Mesenchymal stem cell (in vitro differentiated cells and primary cell): ENCODE data around the gene CD274.
"Not testable (repeated sequence)": the region's sequence is repeated elsewhere in the genome, so short reads cannot be mapped to it uniquely, and the experiment has no call there.

Experiments
- DNase-seq: peaks from one replicate; pipeline ENCODE4 v3.0.0-alpha.2; 2013
- H2AFZ ChIP-seq: one replicate; pipeline ENCODE4 v1.6.1; 2013; ENCODE audit warnings: low read depth, mild to moderate bottlenecking, control low read depth, inconsistent platforms, low read length, moderate library complexity
- H2AK5ac ChIP-seq: 2 replicates; pipeline ENCODE4 v1.6.1; 2013; ENCODE audit warnings: low read length, moderate library complexity, mild to moderate bottlenecking, inconsistent platforms; ENCODE audit not compliant: severe bottlenecking
- H2BK120ac ChIP-seq: one replicate; pipeline ENCODE4 v1.6.1; 2013; ENCODE audit warnings: low read depth, mild to moderate bottlenecking, inconsistent platforms, low read length, moderate library complexity
- H2BK12ac ChIP-seq, 2 experiments: one replicate each; pipeline ENCODE4 v1.6.1; 2013; ENCODE audit warnings: inconsistent platforms in 2 of 2, low read length in 2 of 2, mild to moderate bottlenecking in 2 of 2, moderate library complexity in 2 of 2, control low read depth in 1 of 2
- H2BK15ac ChIP-seq: one replicate; pipeline ENCODE4 v1.6.1; 2013; ENCODE audit warnings: mild to moderate bottlenecking, low read depth, inconsistent platforms; ENCODE audit not compliant: poor library complexity, severe bottlenecking
- H2BK5ac ChIP-seq: 2 replicates; pipeline ENCODE4 v1.6.1; 2013; ENCODE audit warnings: low read depth, mild to moderate bottlenecking, low read length, control low read depth, inconsistent platforms; ENCODE audit not compliant: poor library complexity, severe bottlenecking
- H3K14ac ChIP-seq, 2 experiments: one replicate each; pipeline ENCODE4 v1.6.1; 2013; ENCODE audit warnings: inconsistent platforms in 2 of 2, low read length in 2 of 2, control low read depth in 1 of 2, mild to moderate bottlenecking in 1 of 2, moderate library complexity in 1 of 2
- H3K18ac ChIP-seq, 2 experiments: one replicate each; pipeline ENCODE4 v1.6.1; 2013; ENCODE audit warnings: inconsistent platforms in 2 of 2, low read length in 2 of 2, control low read depth in 1 of 2, low read depth in 1 of 2, mild to moderate bottlenecking in 1 of 2
- H3K23ac ChIP-seq, 2 experiments: one replicate each; pipeline ENCODE4 v1.6.1; 2013; ENCODE audit warnings: inconsistent platforms in 2 of 2, low read length in 2 of 2, mild to moderate bottlenecking in 2 of 2, moderate library complexity in 2 of 2, control low read depth in 1 of 2
- H3K27ac ChIP-seq: 2 replicates; pipeline ENCODE4 v1.5.1; 2013; ENCODE audit warnings: mild to moderate bottlenecking, moderate library complexity, low read length, control low read depth, inconsistent platforms; ENCODE audit not compliant: poor library complexity, severe bottlenecking
- H3K27me3 ChIP-seq, 2 experiments: 2 replicates each; pipeline versions ENCODE4 v1.6.1 to v1.7.0; 2013; ENCODE audit warnings: low read length in 2 of 2, mild to moderate bottlenecking in 2 of 2, moderate library complexity in 2 of 2, control low read depth in 1 of 2, inconsistent platforms in 1 of 2; ENCODE audit not compliant: control insufficient read depth in 1 of 2, insufficient read depth in 1 of 2
- H3K36me3 ChIP-seq, 2 experiments: 2 replicates each; pipeline versions ENCODE4 v1.6.1 to v1.7.0; 2013; ENCODE audit warnings: low read length in 2 of 2, control low read depth in 1 of 2, inconsistent platforms in 1 of 2, low read depth in 1 of 2, mild to moderate bottlenecking in 1 of 2; ENCODE audit not compliant: insufficient read depth in 2 of 2, control insufficient read depth in 1 of 2
- H3K4ac ChIP-seq, 2 experiments: one replicate each; pipeline ENCODE4 v1.6.1; 2013; ENCODE audit warnings: inconsistent platforms in 2 of 2, low read length in 2 of 2, mild to moderate bottlenecking in 2 of 2, moderate library complexity in 2 of 2, control low read depth in 1 of 2, low read depth in 1 of 2
- H3K4me1 ChIP-seq: 2 replicates; pipeline ENCODE4 v1.6.1; 2013; ENCODE audit warnings: low read depth, low read length, control low read depth; ENCODE audit not compliant: control insufficient read depth, insufficient read depth
- H3K4me2 ChIP-seq: 2 replicates; pipeline ENCODE4 v1.6.1; 2013; ENCODE audit warnings: low read length, mild to moderate bottlenecking, inconsistent platforms; ENCODE audit not compliant: poor library complexity, severe bottlenecking
- H3K4me3 ChIP-seq, 2 experiments: 2 replicates each; pipeline versions ENCODE4 v1.5.1 to v1.7.0; 2013; ENCODE audit warnings: low read length in 2 of 2, mild to moderate bottlenecking in 2 of 2, control low read depth in 1 of 2, low read depth in 1 of 2; ENCODE audit not compliant: insufficient read depth in 1 of 2
- H3K79me1 ChIP-seq: replicated peaks from 2 replicates; pipeline ENCODE4 v1.6.1; 2013; ENCODE audit warnings: mild to moderate bottlenecking, control low read depth, low read length, inconsistent platforms; ENCODE audit not compliant: poor library complexity, severe bottlenecking
- H3K9ac ChIP-seq: 2 replicates; pipeline ENCODE4 v1.7.0; 2013; ENCODE audit warnings: mild to moderate bottlenecking, low read length, moderate library complexity
- H3K9me3 ChIP-seq: 2 replicates; pipeline ENCODE4 v1.7.0; 2013; ENCODE audit warnings: mild to moderate bottlenecking, low read length; ENCODE audit not compliant: control insufficient read depth
- H4K8ac ChIP-seq: one replicate; pipeline ENCODE4 v1.6.1; 2013; ENCODE audit warnings: inconsistent platforms, mild to moderate bottlenecking, low read length, moderate library complexity
- H4K91ac ChIP-seq: one replicate; pipeline ENCODE4 v1.6.1; 2013; ENCODE audit warnings: mild to moderate bottlenecking, low read length, inconsistent platforms
- WGBS: methylation state at CpG from one replicate; pipeline ENCODE4 v1.1.7; 2013; ENCODE audit warnings: mixed read lengths; 5-methylcytosine and 5-hydroxymethylcytosine counted together

CD274 gene

DNA sequence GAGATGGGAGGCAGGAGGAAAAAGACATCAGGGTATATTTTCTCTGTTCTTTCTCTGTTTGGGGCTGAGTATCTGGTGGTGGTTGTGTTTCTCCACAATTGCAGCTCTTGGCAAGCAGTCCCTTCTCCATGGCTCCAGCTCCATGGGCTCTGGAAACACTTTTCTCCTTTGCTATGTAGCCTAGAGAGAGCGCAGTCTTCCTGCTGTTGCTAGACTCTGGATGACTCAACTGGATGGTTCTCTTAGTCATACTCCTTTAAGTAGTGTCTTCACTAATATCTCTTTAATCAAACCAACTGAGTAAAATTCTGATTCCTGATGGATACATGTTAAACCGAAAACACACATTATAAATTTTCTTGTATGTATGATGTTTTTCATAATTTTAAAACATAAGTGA is 9.3 kb upstream of the CD274 start:
- no peak overlapping the region for H2BK12ac ChIP-seq
- peaks cover 0 to 4% of the 10 kb centered on the region in 2 experiments for H3K36me3 ChIP-seq
- no peak overlapping the region for H4K91ac ChIP-seq
- no peak overlapping the region for H3K23ac ChIP-seq
- H3K4me3 ChIP-seq = no peak overlapping the region
- no peak overlapping the region for H3K9ac ChIP-seq
- no peak overlapping the region for H2BK5ac ChIP-seq
- H4K8ac ChIP-seq = no peak overlapping the region
- no peaks in the 10 kb centered on the region for H3K27me3 ChIP-seq
- peak overlapping the region in 1 of 2 experiments; percentile 16 for H3K18ac ChIP-seq
- H2AK5ac ChIP-seq = no peak overlapping the region
- H3K27ac ChIP-seq = no peak overlapping the region
- H3K9me3 ChIP-seq = no peaks in the 10 kb centered on the region
- H3K4me2 ChIP-seq = no peak overlapping the region
- peaks cover 2% of the 10 kb centered on the region for H3K4me1 ChIP-seq
- H3K4ac ChIP-seq = no peak overlapping the region
- no peak overlapping the region for H3K14ac ChIP-seq
- H3K79me1 ChIP-seq = peaks cover 5% of the 10 kb centered on the region
- no peak overlapping the region for H2BK15ac ChIP-seq
- no peak overlapping the region for H2BK120ac ChIP-seq
- no CpG with 5 or more reads among the region's 2 CpGs for WGBS
- peak; percentile 74 for DNase-seq
- H2AFZ ChIP-seq = no peak overlapping the region

- Histone ChIP-seq H3K4me2 (no peak overlapping the region), H4K91ac (no peak overlapping the region), H4K8ac (no peak overlapping the region), H3K14ac (no peak overlapping the region), H3K18ac (no peak overlapping the region), H3K27me3 (no peaks in the 10 kb centered on the region), H2BK12ac (no peak overlapping the region), H3K27ac (no peak overlapping the region), H3K23ac (no peak overlapping the region), H2AK5ac (no peak overlapping the region), H3K4me3 (no peak overlapping the region), H2BK120ac (no peak overlapping the region), H3K79me1 (no peaks in the 10 kb centered on the region), H2BK15ac (no peak overlapping the region), H3K36me3 (no peaks in the 10 kb centered on the region), H2AFZ (no peak overlapping the region), H2BK5ac (no peak overlapping the region), H3K4ac (no peak overlapping the region), H3K4me1 (peaks cover 4% of the 10 kb centered on the region), H3K9ac (no peak overlapping the region), H3K9me3 (no peaks in the 10 kb centered on the region)
- peak; percentile 66 for DNase-seq
- 100% methylated on average over 1 of the region's 2 CpGs for WGBS
These were observed 7.8 kb upstream of the CD274 start for GRCh38 chr9:5442400-5443011.

DNA sequence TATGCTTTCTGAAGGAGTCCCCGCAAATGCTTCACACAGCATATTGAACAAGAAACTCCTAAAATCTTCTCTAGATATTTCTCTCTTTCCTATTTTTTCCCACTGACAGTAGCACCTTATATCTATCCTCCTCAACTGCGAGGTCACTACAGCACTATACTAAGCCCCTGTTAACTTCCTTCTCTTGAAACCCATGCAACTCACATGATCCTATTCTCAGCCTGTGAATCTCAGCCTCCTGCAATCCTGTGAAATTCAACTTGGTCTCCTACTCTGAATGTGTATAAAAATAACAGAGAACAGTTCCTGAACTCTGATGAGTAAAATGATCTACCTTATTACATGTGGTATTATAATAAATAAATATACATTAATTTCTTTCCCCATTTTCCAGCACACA is 6.5 kb upstream of the CD274 start:
- Histone ChIP-seq H3K4ac (no peak overlapping the region), H2BK5ac (no peak overlapping the region), H3K36me3 (no peaks in the 10 kb centered on the region), H4K91ac (no peak overlapping the region), H3K23ac (no peak overlapping the region), H3K27ac (no peak overlapping the region), H3K27me3 (no peaks in the 10 kb centered on the region), H4K8ac (no peak overlapping the region), H3K9ac (no peak overlapping the region), H3K4me2 (no peak overlapping the region), H2BK120ac (no peak overlapping the region), H2AFZ (no peak overlapping the region), H2BK15ac (no peak overlapping the region), H3K18ac (no peak overlapping the region), H2AK5ac (no peak overlapping the region), H3K79me1 (no peaks in the 10 kb centered on the region), H3K9me3 (no peaks in the 10 kb centered on the region), H3K14ac (no peak overlapping the region), H2BK12ac (no peak overlapping the region), H3K4me3 (no peak overlapping the region), H3K4me1 (peaks cover 2% of the 10 kb centered on the region)
- WGBS = 92% methylated on average over 2 of the region's 2 CpGs
- no peak for DNase-seq

DNA sequence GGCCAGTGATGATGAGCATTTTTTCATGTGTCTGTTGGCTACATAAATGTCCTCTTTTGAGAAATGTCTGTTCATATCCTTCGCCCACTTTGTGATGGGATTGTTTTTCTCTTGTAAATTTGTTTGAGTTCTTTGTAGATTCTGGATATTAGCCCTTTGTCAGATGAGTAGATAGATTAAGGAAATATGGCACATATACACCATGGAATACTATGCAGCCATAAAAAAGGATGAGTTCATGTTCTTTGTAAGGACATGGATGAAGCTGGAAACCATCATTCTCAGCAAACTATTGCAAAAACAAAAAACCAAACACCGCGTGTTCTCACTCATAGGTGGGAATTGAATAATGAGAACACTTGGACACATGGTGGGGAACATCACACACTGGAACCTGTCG is 5.2 kb upstream of the CD274 start:
- H3K27ac ChIP-seq, H4K91ac ChIP-seq, H3K27me3 ChIP-seq, H2AK5ac ChIP-seq, DNase-seq, H3K4me3 ChIP-seq, H3K79me1 ChIP-seq, H3K23ac ChIP-seq, H3K14ac ChIP-seq, H3K4me2 ChIP-seq, H2BK15ac ChIP-seq, H4K8ac ChIP-seq, H3K36me3 ChIP-seq, H3K4me1 ChIP-seq, H2BK120ac ChIP-seq, H3K18ac ChIP-seq, H2AFZ ChIP-seq, H3K9ac ChIP-seq, H3K4ac ChIP-seq, H3K9me3 ChIP-seq, H2BK5ac ChIP-seq, H2BK12ac ChIP-seq: not testable (repeated sequence)
- WGBS = 100% methylated on average over 1 of the region's 4 CpGs
